Measurements from ENCODE around the gene SLCO4A1.

DNA sequence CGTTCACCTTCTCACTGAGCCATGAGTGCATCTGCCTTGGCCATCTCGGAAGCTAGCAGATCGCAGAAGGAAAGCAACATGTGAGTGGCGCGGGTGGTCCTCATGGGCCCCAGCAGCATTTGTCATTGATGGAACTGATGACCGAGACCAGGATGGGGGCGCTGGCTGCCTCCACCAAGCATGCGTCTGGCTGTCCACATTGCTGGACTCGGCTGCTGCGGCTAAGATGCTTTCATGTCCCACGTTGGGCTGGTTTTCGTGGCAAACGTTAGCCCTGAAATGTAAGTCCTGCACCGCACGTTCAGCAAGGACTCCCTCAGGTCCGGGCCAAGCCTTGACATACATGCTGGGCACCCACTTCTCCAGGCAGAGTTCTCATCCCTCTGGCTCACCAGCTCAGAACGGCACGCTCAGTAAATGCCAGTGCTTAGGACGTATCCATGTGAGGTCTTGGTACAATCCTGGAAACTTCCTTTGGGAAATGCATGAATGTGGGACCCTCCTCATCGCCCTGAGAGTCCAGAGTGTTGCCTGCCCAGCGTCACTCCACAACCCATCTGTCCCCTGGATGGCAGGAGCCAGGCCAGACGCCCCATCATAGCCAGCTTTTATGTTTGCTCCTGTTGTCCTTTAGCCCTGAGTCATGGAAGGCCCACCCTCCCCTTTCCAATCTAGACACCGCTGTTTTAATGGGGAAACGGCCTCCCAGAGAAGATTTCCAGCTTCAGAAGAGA lies 8.4 kb downstream of the SLCO4A1 start:
- TF ChIP-seq CTCF (IDR thresholded peaks at IDR 0.05) (no peak), POLR2AphosphoS5 (IDR thresholded peaks at IDR 0.05) (no peak), EP300 (IDR thresholded peaks at IDR 0.05) (no peak), POLR2A (IDR thresholded peaks at IDR 0.05) (no peak)

Measured in sigmoid colon (tissue), 4 donors.